ENCODE measurements around the gene NMU.
"Not testable (repeated sequence)": the region's sequence is repeated elsewhere in the genome, so short reads cannot be mapped to it uniquely, and the experiment has no call there.

Gene NMU

GRCh38 chr4:55634417-55635128 is 1.5 kb downstream of the NMU start:
- intact Hi-C loops (cut with DNase I) = no loop called here

GRCh38 chr4:55633903-55634302 is 2.2 kb downstream of the NMU start:
- DNase-seq = no peak
- intact Hi-C loops (cut with DNase I) = no loop called here

More at GRCh38 chr4:55634417-55635128, 1.5 kb downstream of the NMU start:
- DNase-seq = no peak

- intact Hi-C loops (cut with DNase I) = no loop called here
- no peak for DNase-seq
Observed at GRCh38 chr4:55625835-55626234, 10.3 kb downstream of the NMU start.

GRCh38 chr4:55624063-55624462 is 12.0 kb downstream of the NMU start:
- DNase-seq; intact Hi-C loops (cut with DNase I): not testable (repeated sequence)

- intact Hi-C loops (cut with DNase I) = no loop called here
- DNase-seq = no peak
Observed at GRCh38 chr4:55618546-55619143, 17.5 kb downstream of the NMU start.

GRCh38 chr4:55617587-55618197 is 18.4 kb downstream of the NMU start:
- DNase-seq = no peak
- intact Hi-C loops (cut with DNase I) = no loop called here

GRCh38 chr4:55615008-55615407 is 21.1 kb downstream of the NMU start:
- intact Hi-C loops (cut with DNase I) = no loop called here
- DNase-seq = no peak

GRCh38 chr4:55613621-55614020 is 22.5 kb downstream of the NMU start:
- no peak for DNase-seq
- intact Hi-C loops (cut with DNase I) = no loop called here

- intact Hi-C loops (cut with DNase I) = no loop called here
- no peak for DNase-seq
Observed at GRCh38 chr4:55612341-55612740, 23.8 kb downstream of the NMU start.

GRCh38 chr4:55611358-55612059 is 24.6 kb downstream of the NMU start:
- DNase-seq = no peak
- intact Hi-C loops (cut with DNase I) = no loop called here

GRCh38 chr4:55610381-55610780 is 25.7 kb downstream of the NMU start:
- intact Hi-C loops (cut with DNase I) = no loop called here
- DNase-seq = no peak

GRCh38 chr4:55609393-55609866 is 26.7 kb downstream of the NMU start:
- intact Hi-C loops (cut with DNase I) = no loop called here
- no peak for DNase-seq

- DNase-seq = no peak
- intact Hi-C loops (cut with DNase I) = no loop called here
Observed at GRCh38 chr4:55608591-55608990, 27.5 kb downstream of the NMU start.

- DNase-seq = no peak
- intact Hi-C loops (cut with DNase I) = no loop called here
Observed at GRCh38 chr4:55604996-55605395, 31.1 kb downstream of the NMU start.

GRCh38 chr4:55600640-55601039 is 35.5 kb downstream of the NMU start:
- intact Hi-C loops (cut with DNase I) = no loop called here
- no peak for DNase-seq

GRCh38 chr4:55598641-55599040 is 37.5 kb downstream of the NMU start:
- intact Hi-C loops (cut with DNase I) = no loop called here

GRCh38 chr4:55592014-55592413 is 44.1 kb downstream of the NMU start, which contains the start of gene PDCL2:
Gene PDCL2 (minus strand): TSS chr4:55592245. CDS start chr4:55592109, 136 bp downstream.
- DNase-seq = no peak
- intact Hi-C loops (cut with DNase I) = no loop called here

More at GRCh38 chr4:55598641-55599040, 37.5 kb downstream of the NMU start:
- no peak for DNase-seq

GRCh38 chr4:55588160-55588559 is 47.9 kb downstream of the NMU start:
- intact Hi-C loops (cut with DNase I) = no loop called here
- DNase-seq = no peak

GRCh38 chr4:55582773-55583172 is 53.3 kb downstream of the NMU start:
- DNase-seq; intact Hi-C loops (cut with DNase I): not testable (repeated sequence)
